BLaER1 (cell line): ENCODE data around the gene CTXN1.

Experiments used
- H3K27ac ChIP-seq: shearing (Covaris generic); formaldehyde crosslinking; 2 replicates; pipeline ENCODE4 v1.8.1; 2022
- H3K27me3 ChIP-seq: shearing (Covaris generic); formaldehyde crosslinking; 2 replicates; pipeline ENCODE4 v1.8.1; 2022
- H3K36me3 ChIP-seq: shearing (Covaris generic); formaldehyde crosslinking; 2 replicates; pipeline ENCODE4 v1.8.1; 2022
- H3K4me1 ChIP-seq: shearing (Covaris generic); formaldehyde crosslinking; 2 replicates; pipeline ENCODE4 v1.8.1; 2022
- H3K4me2 ChIP-seq: shearing (Covaris generic); formaldehyde crosslinking; 2 replicates; pipeline ENCODE4 v1.8.1; 2022
- H3K4me3 ChIP-seq: shearing (Covaris generic); formaldehyde crosslinking; 2 replicates; pipeline ENCODE4 v1.8.1; 2022
- H3K9ac ChIP-seq: shearing (Covaris generic); formaldehyde crosslinking; 2 replicates; pipeline ENCODE4 v1.8.1; 2022
- H3K9me3 ChIP-seq: shearing (Covaris generic); formaldehyde crosslinking; 2 replicates; pipeline ENCODE4 v1.8.1; 2022
- H4K20me1 ChIP-seq: shearing (Covaris generic); formaldehyde crosslinking; 2 replicates; pipeline ENCODE4 v1.8.1; 2022
- Cebpa-rat ChIP-seq: shearing (Covaris generic); IDR thresholded peaks from 2 replicates; pipeline ENCODE4 v1.8.1; 2022

Gene CTXN1

GRCh38 chr19:7953060-7953459, 27.1 kb upstream of the CTXN1 start:
- Histone ChIP-seq H4K20me1 (0 out of 2 replicates have a peak, but pooled peaks cover 8% of the 10 kb centered on the region), H3K4me3 (no peak overlapping the region), H3K27me3 (no peaks in the 10 kb centered on the region), H3K36me3 (peaks cover 26% of the 10 kb centered on the region), H3K9me3 (no peaks in the 10 kb centered on the region), H3K27ac (peak overlapping the region; percentile 15; the same call in 1 of the 2 replicates), H3K4me1 (peaks cover 18% of the 10 kb centered on the region), H3K4me2 (peak overlapping the region; percentile 30; the same call in 1 of the 2 replicates), H3K9ac (no peak overlapping the region)
- no peak for TF ChIP-seq Cebpa-rat

- Histone ChIP-seq H3K27ac (no peak overlapping the region), H3K27me3 (no peaks in the 10 kb centered on the region), H3K36me3 (0 out of 2 replicates have a peak, but pooled peaks cover 3% of the 10 kb centered on the region), H3K4me3 (no peak overlapping the region), H3K4me2 (no peak overlapping the region), H3K9me3 (no peaks in the 10 kb centered on the region), H3K4me1 (peaks cover 13% of the 10 kb centered on the region), H4K20me1 (peaks cover 6% of the 10 kb centered on the region; the same call in 1 of the 2 replicates), H3K9ac (no peak overlapping the region)
- no peak for TF ChIP-seq Cebpa-rat
Measured at GRCh38 chr19:7947939-7948338, 22.0 kb upstream of the CTXN1 start.

DNA sequence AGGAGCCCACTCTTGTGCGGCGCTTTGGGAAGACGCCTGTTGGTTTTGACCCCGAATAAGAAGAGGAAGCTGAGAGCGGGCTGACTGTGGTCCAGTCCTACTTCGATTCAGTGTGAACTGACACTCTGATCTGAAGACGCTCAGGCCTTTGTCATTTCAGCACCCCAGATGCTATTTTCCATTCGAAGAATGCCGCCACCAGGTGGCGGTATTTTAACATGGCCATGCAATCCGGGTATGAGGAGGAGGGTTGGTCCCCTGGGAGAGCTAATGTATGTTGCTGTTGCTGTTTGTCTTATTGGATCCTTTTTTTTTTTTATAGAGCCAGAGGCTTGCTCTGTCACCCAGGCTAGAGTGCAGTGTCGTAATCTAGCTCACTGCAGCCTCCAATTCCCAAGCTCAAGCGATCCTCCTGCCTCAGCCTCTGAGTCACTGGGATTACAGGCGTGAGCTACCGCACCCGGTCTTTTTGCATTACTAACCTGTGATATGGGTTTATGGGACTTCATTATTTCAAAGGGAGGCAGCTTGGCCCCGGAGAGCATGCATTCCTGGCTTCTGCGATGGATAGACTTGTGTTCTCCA, 18.3 kb upstream of the CTXN1 start:
- H3K9me3 ChIP-seq, result no peaks in the 10 kb centered on the region
- peaks cover 29% of the 10 kb centered on the region for H3K36me3 ChIP-seq
- H3K4me1 ChIP-seq, result peaks cover 26% of the 10 kb centered on the region
- peaks cover 25% of the 10 kb centered on the region for H4K20me1 ChIP-seq
- H3K9ac ChIP-seq, result peak overlapping the region; percentile 83
- H3K4me3 ChIP-seq, result peak overlapping the region; percentile 97
- peak overlapping the region; percentile 87 for H3K27ac ChIP-seq
- TF ChIP-seq Cebpa-rat, result no peak
- H3K4me2 ChIP-seq, result peak overlapping the region; percentile 83
- no peaks in the 10 kb centered on the region for H3K27me3 ChIP-seq

GRCh38 chr19:7943444-7944176, 17.7 kb upstream of the CTXN1 start, which contains the start of gene TIMM44:
TSS of gene TIMM44 (minus strand) at chr19:7943666. CDS start at chr19:7943651, 15 bp downstream.
- H3K36me3 ChIP-seq, result peaks cover 35% of the 10 kb centered on the region
- H3K4me3 ChIP-seq, result peak within 1 kb of the TSS; percentile 97
- peaks cover 32% of the 10 kb centered on the region for H4K20me1 ChIP-seq
- peak; percentile 100 for TF ChIP-seq Cebpa-rat
- H3K27ac ChIP-seq, result peak within 1 kb of the TSS; percentile 97
- peak within 1 kb of the TSS; percentile 88 for H3K4me2 ChIP-seq
- H3K4me1 ChIP-seq, result peaks cover 26% of the 10 kb centered on the region
- H3K27me3 ChIP-seq, result no peaks in the 10 kb centered on the region
- peak within 1 kb of the TSS; percentile 99 for H3K9ac ChIP-seq
- no peaks in the 10 kb centered on the region for H3K9me3 ChIP-seq

GRCh38 chr19:7942981-7943443, 17.1 kb upstream of the CTXN1 start:
- Histone ChIP-seq H3K9ac (peak overlapping the region; percentile 99), H3K27me3 (no peaks in the 10 kb centered on the region), H3K27ac (peak overlapping the region; percentile 97), H3K4me2 (peak overlapping the region; percentile 88), H3K9me3 (no peaks in the 10 kb centered on the region), H3K4me1 (peaks cover 26% of the 10 kb centered on the region), H4K20me1 (peaks cover 37% of the 10 kb centered on the region), H3K36me3 (peaks cover 41% of the 10 kb centered on the region), H3K4me3 (peak overlapping the region; percentile 97)
- no peak for TF ChIP-seq Cebpa-rat

GRCh38 chr19:7941895-7942596, 16.1 kb upstream of the CTXN1 start:
- no peak for TF ChIP-seq Cebpa-rat
- Histone ChIP-seq H3K27me3 (no peaks in the 10 kb centered on the region), H3K9me3 (no peaks in the 10 kb centered on the region), H3K4me2 (peak overlapping the region; percentile 88), H3K36me3 (peaks cover 51% of the 10 kb centered on the region), H3K4me1 (peaks cover 26% of the 10 kb centered on the region), H3K27ac (no peak overlapping the region; the same call in 1 of the 2 replicates), H4K20me1 (peaks cover 47% of the 10 kb centered on the region), H3K9ac (peak overlapping the region; percentile 99; the same call in 1 of the 2 replicates), H3K4me3 (peak overlapping the region; percentile 97; the same call in 1 of the 2 replicates)

GRCh38 chr19:7940841-7941240, 14.9 kb upstream of the CTXN1 start:
- Histone ChIP-seq H3K9ac (0 out of 2 replicates have a peak overlapping the region, but pooled peaks have one; percentile 24), H3K4me3 (no peak overlapping the region), H3K9me3 (no peaks in the 10 kb centered on the region), H3K27ac (no peak overlapping the region), H3K36me3 (peaks cover 63% of the 10 kb centered on the region), H3K27me3 (no peaks in the 10 kb centered on the region), H3K4me2 (no peak overlapping the region), H4K20me1 (peaks cover 59% of the 10 kb centered on the region), H3K4me1 (peaks cover 26% of the 10 kb centered on the region)
- no peak for TF ChIP-seq Cebpa-rat

DNA sequence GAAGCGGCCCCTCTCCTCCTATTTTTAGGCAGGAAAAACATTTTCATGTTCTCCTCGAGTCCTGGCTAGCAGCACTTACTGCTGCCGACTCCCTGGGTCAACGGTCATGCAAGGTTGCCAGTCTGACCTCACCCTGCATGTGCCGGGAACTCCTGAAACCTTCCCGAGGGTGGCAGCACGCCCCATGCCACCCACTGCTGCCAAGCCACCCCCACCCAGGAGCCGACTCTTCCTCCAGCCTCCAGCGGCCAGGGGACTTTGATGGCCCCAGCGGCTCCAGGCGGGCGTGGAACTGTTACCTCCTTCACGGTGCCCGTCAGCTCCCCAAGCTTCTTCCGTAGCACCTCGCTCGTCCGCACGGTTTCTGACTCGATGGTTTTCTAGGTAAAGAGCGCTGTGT, 8.8 kb upstream of the CTXN1 start:
- no peak overlapping the region for H3K9ac ChIP-seq
- no peak for TF ChIP-seq Cebpa-rat
- peaks cover 98% of the 10 kb centered on the region for H3K36me3 ChIP-seq
- no peak overlapping the region for H3K27ac ChIP-seq
- H3K4me3 ChIP-seq, result no peak overlapping the region
- H3K27me3 ChIP-seq, result no peaks in the 10 kb centered on the region
- peaks cover 21% of the 10 kb centered on the region for H3K4me1 ChIP-seq
- H4K20me1 ChIP-seq, result peaks cover 89% of the 10 kb centered on the region
- no peak overlapping the region for H3K4me2 ChIP-seq
- H3K9me3 ChIP-seq, result no peaks in the 10 kb centered on the region

- Histone ChIP-seq H3K27me3 (no peaks in the 10 kb centered on the region), H3K9ac (no peak overlapping the region), H3K4me3 (no peak overlapping the region), H3K36me3 (peaks cover 92% of the 10 kb centered on the region), H3K9me3 (no peaks in the 10 kb centered on the region), H3K27ac (no peak overlapping the region), H4K20me1 (peaks cover 88% of the 10 kb centered on the region), H3K4me2 (no peak overlapping the region), H3K4me1 (peaks cover 28% of the 10 kb centered on the region)
- no peak for TF ChIP-seq Cebpa-rat
Measured at GRCh38 chr19:7933828-7934725, 8.1 kb upstream of the CTXN1 start.
